Common myeloid progenitor, CD34-positive (primary cell): ENCODE data around the gene MVB12B.
A peak's percentile ranks its signal among the peaks of the same experiment; 100 is the strongest.

ENCODE experiments used
- CTCF ChIA-PET: fragments of 350-600 bp; sonication (Branson Sonifier 250); formaldehyde crosslinking; loops from one replicate; lab custom pipeline; 2021; ENCODE audit warnings: antibody characterized with exemption; lab: Charles Lee
- POLR2A ChIA-PET: fragments of 350-600 bp; sonication (Branson Sonifier 250); formaldehyde crosslinking; loops from one replicate; lab custom pipeline; 2021; ENCODE audit warnings: antibody characterized with exemption; lab: Charles Lee
- DNase-seq, 3 donors: peaks; one replicate each; pipeline versions ENCODE4 v3.0.0 to v3.0.0-alpha.2; 2013
- H3K27ac ChIP-seq, 2 experiments: 1 replicate in 1 of 2; 2 replicates in 1 of 2; pipeline ENCODE4 v1.7.0; 2013; ENCODE audit warnings: inconsistent platforms in 2 of 2, low read length in 2 of 2, mild to moderate bottlenecking in 2 of 2, low read depth in 1 of 2, moderate library complexity in 1 of 2; ENCODE audit not compliant: severe bottlenecking in 2 of 2, insufficient read depth in 1 of 2, poor library complexity in 1 of 2
- H3K27me3 ChIP-seq, 5 experiments: replicated peaks in 2 of 5; 1 replicate in 3 of 5; 2 replicates in 2 of 5; pipeline versions ENCODE4 v1.6.1 to v1.7.0; 2013; ENCODE audit warnings: low read length in 4 of 5, mild to moderate bottlenecking in 2 of 5, moderate library complexity in 2 of 5, inconsistent platforms in 1 of 5; ENCODE audit not compliant: insufficient read depth in 5 of 5, control insufficient read depth in 4 of 5
- H3K36me3 ChIP-seq, 4 experiments: 1 replicate in 2 of 4; 2 replicates in 2 of 4; pipeline versions ENCODE4 v1.6.1 to v1.7.0; 2013; ENCODE audit warnings: low read length in 3 of 4, control low read depth in 1 of 4, mild to moderate bottlenecking in 1 of 4; ENCODE audit not compliant: control insufficient read depth in 4 of 4, insufficient read depth in 4 of 4
- H3K4me1 ChIP-seq, 4 experiments: 1 replicate in 3 of 4; 2 replicates in 1 of 4; pipeline versions ENCODE4 v1.6.1 to v1.7.1; 2013; ENCODE audit warnings: low read length in 3 of 4, mild to moderate bottlenecking in 3 of 4, control low read depth in 1 of 4, inconsistent platforms in 1 of 4, moderate library complexity in 1 of 4; ENCODE audit not compliant: control insufficient read depth in 4 of 4, insufficient read depth in 4 of 4; ENCODE audit errors: control extremely low read depth in 1 of 4
- H3K4me3 ChIP-seq, 7 experiments: 1 replicate in 4 of 7; 2 replicates in 3 of 7; pipeline versions ENCODE4 v1.5.1 to v1.7.0; 2013; ENCODE audit warnings: mild to moderate bottlenecking in 7 of 7, low read length in 6 of 7, moderate library complexity in 6 of 7, inconsistent platforms in 2 of 7, low read depth in 2 of 7, control low read depth in 1 of 7; ENCODE audit not compliant: insufficient read depth in 4 of 7, control insufficient read depth in 1 of 7; ENCODE audit errors: extremely low read depth in 1 of 7
- H3K9me3 ChIP-seq, 5 experiments: 1 replicate in 4 of 5; 2 replicates in 1 of 5; pipeline versions ENCODE4 v1.6.1 to v1.7.1; 2013; ENCODE audit warnings: low read length in 4 of 5, mild to moderate bottlenecking in 2 of 5, inconsistent platforms in 1 of 5, low read depth in 1 of 5, moderate library complexity in 1 of 5; ENCODE audit not compliant: control insufficient read depth in 4 of 5, insufficient read depth in 2 of 5; ENCODE audit errors: control extremely low read depth in 1 of 5
- WGBS: methylation state at CpG from one replicate; pipeline ENCODE4 v1.1.5; 2013; ENCODE audit not compliant: insufficient coverage; 5-methylcytosine and 5-hydroxymethylcytosine counted together

Gene MVB12B

GRCh38 chr9:126373241-126373640, 46.6 kb downstream of the MVB12B start:
- WGBS, result 61% methylated on average over 3 of the region's 5 CpGs
- H3K9me3 ChIP-seq, result no peaks in the 10 kb centered on the region
- no peaks in the 10 kb centered on the region for H3K27me3 ChIP-seq
- DNase-seq, result peak in 1 of 3 donors; percentile 21
- H3K36me3 ChIP-seq, result peaks cover 0 to 4% (median 0%) of the 10 kb centered on the region in 4 experiments
- H3K27ac ChIP-seq, result peak overlapping the region in 1 of 2 experiments; percentile 8
- peaks cover 15 to 48% (median 25%) of the 10 kb centered on the region in 4 experiments for H3K4me1 ChIP-seq
- POLR2A ChIA-PET, result interaction anchor here (1.1 kb wide), 1 partner anchor 34 kb away, joined by 3 read pairs; no protein-coding TSS in a partner anchor
- no peak overlapping the region for H3K4me3 ChIP-seq
- CTCF ChIA-PET, result interaction anchor here (0.8 to 1.8 kb wide), 2 partner anchors 13 to 118 kb away, joined by 3 to 5 read pairs; no protein-coding TSS in a partner anchor

- Histone ChIP-seq H3K9me3 (no peaks in the 10 kb centered on the region), H3K4me3 (no peak overlapping the region), H3K4me1 (peaks cover 15 to 48% (median 25%) of the 10 kb centered on the region in 4 experiments), H3K36me3 (peaks cover 0 to 4% (median 0%) of the 10 kb centered on the region in 4 experiments), H3K27ac (no peak overlapping the region), H3K27me3 (no peaks in the 10 kb centered on the region)
- ChIA-PET POLR2A (no interaction called here), CTCF (interaction anchor here (0.8 to 3.2 kb wide), 3 partner anchors 12 to 27 kb away, joined by 3 to 13 read pairs (median 3); no protein-coding TSS in a partner anchor)
- WGBS, result no CpG with 5 or more reads among the region's 4 CpGs
- no peak for DNase-seq
Measured at GRCh38 chr9:126374366-126374781, 47.7 kb downstream of the MVB12B start.

GRCh38 chr9:126375386-126375785, 48.8 kb downstream of the MVB12B start:
- DNase-seq, result peak; percentile 64 to 84 (median 78)
- CTCF ChIA-PET, result interaction anchor here (1.0 to 3.2 kb wide), 3 partner anchors 9 to 67 kb away, joined by 3 to 13 read pairs (median 3); no protein-coding TSS in a partner anchor

GRCh38 chr9:126376311-126377175, 49.9 kb downstream of the MVB12B start:
- H3K27me3 ChIP-seq, result no peaks in the 10 kb centered on the region
- no peak overlapping the region for H3K27ac ChIP-seq
- peaks cover 0 to 3% (median 0%) of the 10 kb centered on the region in 4 experiments for H3K36me3 ChIP-seq
- CTCF ChIA-PET, result interaction anchor here (0.9 to 3.2 kb wide), 7 partner anchors 9 to 74 kb away, joined by 3 to 13 read pairs (median 5); no protein-coding TSS in a partner anchor
- POLR2A ChIA-PET, result interaction anchor here (0.8 kb wide), 1 partner anchor 343 kb away, joined by 3 read pairs; no protein-coding TSS in a partner anchor
- 91% methylated on average over 14 of the region's 18 CpGs for WGBS
- H3K4me1 ChIP-seq, result peaks cover 15 to 48% (median 25%) of the 10 kb centered on the region in 4 experiments
- no peak overlapping the region for H3K4me3 ChIP-seq
- no peak for DNase-seq
- no peaks in the 10 kb centered on the region for H3K9me3 ChIP-seq

More at GRCh38 chr9:126375386-126375785, 48.8 kb downstream of the MVB12B start:
- Histone ChIP-seq H3K27me3 (no peaks in the 10 kb centered on the region), H3K4me1 (peaks cover 15 to 48% (median 25%) of the 10 kb centered on the region in 4 experiments), H3K27ac (peak overlapping the region in 1 of 2 experiments; percentile 11), H3K36me3 (peaks cover 0 to 4% (median 0%) of the 10 kb centered on the region in 4 experiments), H3K4me3 (peak overlapping the region in 4 of 7 experiments; percentile 8 to 51 (median 38)), H3K9me3 (no peaks in the 10 kb centered on the region)
- WGBS, result 0% methylated on average over 2 of the region's 7 CpGs
- POLR2A ChIA-PET, result no interaction called here

GRCh38 chr9:126377176-126377509, 50.5 kb downstream of the MVB12B start:
- Histone ChIP-seq H3K4me1 (peaks cover 15 to 48% (median 25%) of the 10 kb centered on the region in 4 experiments), H3K27ac (no peak overlapping the region), H3K36me3 (peaks cover 0 to 3% (median 0%) of the 10 kb centered on the region in 4 experiments), H3K4me3 (no peak overlapping the region), H3K27me3 (no peaks in the 10 kb centered on the region), H3K9me3 (no peaks in the 10 kb centered on the region)
- 100% methylated on average over 2 of the region's 2 CpGs for WGBS
- ChIA-PET CTCF (interaction anchor here (0.9 to 3.2 kb wide), 5 partner anchors 9 to 75 kb away, joined by 3 to 13 read pairs (median 6); no protein-coding TSS in a partner anchor), POLR2A (no interaction called here)
- no peak for DNase-seq

- WGBS, result 96% methylated on average over 9 of the region's 9 CpGs
- Histone ChIP-seq H3K36me3 (peaks cover 0 to 3% (median 0%) of the 10 kb centered on the region in 4 experiments), H3K9me3 (no peaks in the 10 kb centered on the region), H3K4me1 (peaks cover 12 to 45% (median 22%) of the 10 kb centered on the region in 4 experiments), H3K4me3 (no peak overlapping the region), H3K27me3 (no peaks in the 10 kb centered on the region), H3K27ac (no peak overlapping the region)
- DNase-seq, result no peak
- POLR2A ChIA-PET, result no interaction called here
- CTCF ChIA-PET, result interaction anchor here (0.6 to 3.2 kb wide), 7 partner anchors 8 to 75 kb away, joined by 3 to 13 read pairs (median 5); no protein-coding TSS in a partner anchor
Measured at GRCh38 chr9:126377536-126377935, 50.9 kb downstream of the MVB12B start.
